ENCODE data around the gene FBLIM1. TPM values are rescaled to one million over a fixed set of nuclear protein-coding genes. Genes with fewer than 3 reads are reported as not detected.

The FBLIM1 gene
- total RNA-seq, 4 donors from 2014 or later = 50.3 to 502 (median 337) TPM

DNA sequence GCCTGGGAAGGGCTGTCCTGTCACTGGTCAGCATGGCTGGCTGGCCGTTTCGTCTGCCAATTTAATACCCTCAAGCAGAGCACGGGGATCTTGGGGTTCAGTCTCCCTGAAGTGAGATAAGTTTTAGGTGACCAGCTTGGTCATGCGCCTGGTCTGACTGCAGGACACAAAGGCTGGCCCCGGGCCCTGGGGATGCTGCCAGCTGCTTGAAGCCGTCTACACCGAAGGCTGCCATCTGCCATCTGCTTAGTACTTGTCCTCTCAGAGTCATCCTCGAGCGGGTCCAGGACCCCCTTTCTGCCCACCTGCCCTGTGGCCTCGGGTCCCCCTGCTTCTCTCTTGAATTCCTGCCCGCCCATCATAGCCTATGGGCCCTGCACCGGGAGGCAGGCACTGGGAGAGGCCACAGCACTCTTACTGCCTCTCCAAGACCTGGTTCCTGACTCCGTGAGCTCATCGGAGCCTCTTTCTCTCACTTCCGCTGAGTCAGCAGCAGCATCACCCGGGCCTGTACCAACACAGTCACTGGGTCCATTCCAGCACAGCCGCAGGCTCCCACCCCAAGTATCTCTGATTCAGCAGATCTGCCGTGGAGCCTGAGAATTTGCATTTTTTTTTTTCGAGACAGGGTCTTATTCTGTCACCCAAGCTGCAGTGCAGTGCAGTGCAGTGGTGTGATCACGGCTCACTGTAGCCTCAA is 7.0 kb downstream of the FBLIM1 start:
- TF ChIP-seq, protein P1, sequence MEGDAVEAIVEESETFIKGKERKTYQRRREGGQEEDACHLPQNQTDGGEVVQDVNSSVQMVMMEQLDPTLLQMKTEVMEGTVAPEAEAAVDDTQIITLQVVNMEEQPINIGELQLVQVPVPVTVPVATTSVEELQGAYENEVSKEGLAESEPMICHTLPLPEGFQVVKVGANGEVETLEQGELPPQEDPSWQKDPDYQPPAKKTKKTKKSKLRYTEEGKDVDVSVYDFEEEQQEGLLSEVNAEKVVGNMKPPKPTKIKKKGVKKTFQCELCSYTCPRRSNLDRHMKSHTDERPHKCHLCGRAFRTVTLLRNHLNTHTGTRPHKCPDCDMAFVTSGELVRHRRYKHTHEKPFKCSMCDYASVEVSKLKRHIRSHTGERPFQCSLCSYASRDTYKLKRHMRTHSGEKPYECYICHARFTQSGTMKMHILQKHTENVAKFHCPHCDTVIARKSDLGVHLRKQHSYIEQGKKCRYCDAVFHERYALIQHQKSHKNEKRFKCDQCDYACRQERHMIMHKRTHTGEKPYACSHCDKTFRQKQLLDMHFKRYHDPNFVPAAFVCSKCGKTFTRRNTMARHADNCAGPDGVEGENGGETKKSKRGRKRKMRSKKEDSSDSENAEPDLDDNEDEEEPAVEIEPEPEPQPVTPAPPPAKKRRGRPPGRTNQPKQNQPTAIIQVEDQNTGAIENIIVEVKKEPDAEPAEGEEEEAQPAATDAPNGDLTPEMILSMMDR (IDR thresholded peaks at IDR 0.05) = no peak
- TF ChIP-seq POLR2A (IDR thresholded peaks at IDR 0.05) = no peak
- no peak for DNase-seq
- Histone ChIP-seq H3K9me3 (no peaks in the 10 kb centered on the region), H3K36me3 (peaks cover 0 to 60% (median 0%) of the 10 kb centered on the region in 3 donors), H3K4me3 (no peak overlapping the region), H3K27me3 (no peaks in the 10 kb centered on the region), H3K27ac (peak overlapping the region in 1 of 4 donors; percentile 96), H3K4me1 (peaks cover 0 to 43% (median 3%) of the 10 kb centered on the region in 4 donors)

DNA sequence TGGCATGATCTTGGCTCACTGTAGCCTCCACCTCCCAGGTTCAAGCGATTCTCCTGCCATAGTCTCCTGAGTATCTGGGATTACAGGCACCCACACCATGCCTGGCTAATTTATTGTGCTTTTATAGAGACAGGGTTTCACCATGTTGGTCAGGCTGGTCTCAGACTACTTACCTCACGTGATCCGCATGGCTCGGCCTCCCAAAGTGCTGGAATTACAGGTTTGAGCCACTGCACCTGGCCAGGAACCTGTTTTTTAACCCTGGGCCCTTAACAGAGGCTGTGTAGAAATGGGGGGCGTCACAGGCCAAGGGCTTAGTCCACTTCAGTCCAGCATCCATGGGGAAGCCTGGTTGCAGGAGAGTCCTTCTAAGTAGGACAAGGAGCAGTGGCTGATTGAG is 9.3 kb downstream of the FBLIM1 start:
- no peak for DNase-seq
- H3K9me3 ChIP-seq = no peaks in the 10 kb centered on the region
- peaks cover 0 to 82% (median 0%) of the 10 kb centered on the region in 3 donors for H3K36me3 ChIP-seq
- H3K27ac ChIP-seq = no peak overlapping the region
- H3K4me3 ChIP-seq = no peak overlapping the region
- TF ChIP-seq, protein P1 (IDR thresholded peaks at IDR 0.05) = no peak
- TF ChIP-seq POLR2A (IDR thresholded peaks at IDR 0.05) = no peak
- H3K4me1 ChIP-seq = peaks cover 0 to 31% (median 3%) of the 10 kb centered on the region in 4 donors
- H3K27me3 ChIP-seq = no peaks in the 10 kb centered on the region

DNA sequence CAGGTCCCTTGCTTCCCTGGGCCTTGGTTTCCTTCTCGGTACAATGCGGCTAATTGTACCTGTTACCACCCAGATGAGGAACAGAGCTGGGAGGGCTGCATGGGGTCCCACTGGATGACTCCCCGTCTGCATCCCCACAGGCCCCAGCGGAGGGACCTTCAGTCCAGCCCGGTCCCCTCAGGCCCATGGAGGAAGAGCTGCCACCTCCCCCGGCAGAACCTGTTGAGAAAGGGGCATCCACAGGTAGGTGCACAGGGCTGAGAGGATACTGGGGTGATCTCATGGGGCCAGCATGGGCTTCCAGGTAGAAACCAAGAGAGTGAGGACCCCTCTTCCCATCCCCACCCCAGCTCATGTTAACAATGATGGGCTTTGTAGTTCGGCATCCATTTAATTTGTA is 9.8 kb downstream of the FBLIM1 start:
- DNase-seq = no peak
- H3K36me3 ChIP-seq = peaks cover 0 to 87% (median 0%) of the 10 kb centered on the region in 3 donors
- TF ChIP-seq, protein P1 (IDR thresholded peaks at IDR 0.05) = no peak
- no peak for TF ChIP-seq POLR2A (IDR thresholded peaks at IDR 0.05)
- H3K27me3 ChIP-seq = no peaks in the 10 kb centered on the region
- no peak overlapping the region for H3K27ac ChIP-seq
- no peaks in the 10 kb centered on the region for H3K9me3 ChIP-seq
- H3K4me3 ChIP-seq = no peak overlapping the region
- H3K4me1 ChIP-seq = peaks cover 0 to 27% (median 3%) of the 10 kb centered on the region in 4 donors

DNA sequence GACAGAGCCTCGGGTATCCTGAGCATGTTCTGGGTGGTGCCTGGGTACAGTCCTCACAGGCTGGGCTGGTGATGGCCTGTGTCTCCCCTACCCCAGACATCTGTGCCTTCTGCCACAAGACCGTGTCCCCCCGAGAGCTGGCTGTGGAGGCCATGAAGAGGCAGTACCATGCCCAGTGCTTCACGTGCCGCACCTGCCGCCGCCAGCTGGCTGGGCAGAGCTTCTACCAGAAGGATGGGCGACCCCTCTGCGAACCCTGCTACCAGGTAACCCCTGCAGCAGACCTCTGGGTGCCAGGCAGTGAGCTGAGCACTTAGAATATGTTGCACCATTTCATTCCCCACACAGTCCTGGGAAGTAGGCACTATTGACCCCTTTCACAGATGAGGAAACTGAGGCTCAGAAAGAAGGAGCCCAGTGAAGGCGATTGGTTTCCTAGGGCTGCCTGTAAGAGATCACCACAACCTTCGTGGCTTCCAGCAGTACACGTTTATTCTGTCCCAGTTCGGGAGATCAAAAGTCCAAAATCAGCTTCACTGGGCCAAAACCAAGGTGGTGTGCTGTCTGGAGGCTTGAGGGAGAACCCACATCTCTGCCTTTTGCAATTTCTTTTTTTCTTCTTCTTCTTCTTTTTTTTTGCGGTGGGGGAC is 11.8 kb downstream of the FBLIM1 start:
- no peak for TF ChIP-seq POLR2A (IDR thresholded peaks at IDR 0.05)
- peaks cover 0 to 93% (median 0%) of the 10 kb centered on the region in 3 donors for H3K36me3 ChIP-seq
- no peak overlapping the region for H3K4me3 ChIP-seq
- H3K4me1 ChIP-seq = peaks cover 0 to 9% (median 0%) of the 10 kb centered on the region in 4 donors
- H3K27ac ChIP-seq = no peak overlapping the region
- no peak for DNase-seq
- no peaks in the 10 kb centered on the region for H3K27me3 ChIP-seq
- no peaks in the 10 kb centered on the region for H3K9me3 ChIP-seq

DNA sequence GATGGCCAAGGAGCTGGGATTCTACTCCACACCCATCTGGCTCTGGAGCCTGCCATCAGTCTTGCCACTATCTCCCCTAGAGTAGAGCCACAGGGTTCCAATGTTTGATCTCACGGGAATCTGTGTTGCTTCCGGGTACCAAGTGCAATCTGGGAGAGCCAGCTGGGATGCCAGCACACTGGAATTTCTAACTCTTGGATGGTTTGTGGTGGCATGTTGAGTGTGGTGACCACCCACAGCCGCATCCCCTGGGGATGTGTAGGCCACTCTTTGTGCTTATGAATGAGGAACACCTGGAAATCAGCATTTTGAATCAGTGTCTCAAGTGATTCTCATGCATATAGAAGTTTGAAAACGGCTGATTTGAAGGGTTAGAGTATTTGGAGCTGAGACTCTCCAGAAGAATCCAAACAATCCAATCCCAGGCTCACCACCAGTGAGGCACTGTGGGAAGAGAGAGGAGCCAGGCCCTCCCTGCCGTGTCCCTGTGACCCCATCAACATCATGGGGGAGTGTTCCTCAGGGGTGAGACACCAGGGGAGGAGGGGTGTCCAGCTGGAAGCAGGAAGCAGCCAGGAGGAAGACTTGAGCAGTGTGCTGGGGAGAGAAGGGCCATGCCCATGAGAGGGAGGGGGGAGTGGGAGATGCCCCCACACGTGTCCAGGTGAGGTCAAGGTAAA is 13.4 kb downstream of the FBLIM1 start:
- Histone ChIP-seq H3K4me1 (no peaks in the 10 kb centered on the region), H3K4me3 (no peak overlapping the region), H3K27me3 (no peaks in the 10 kb centered on the region), H3K27ac (no peak overlapping the region), H3K36me3 (peaks cover 0 to 92% (median 0%) of the 10 kb centered on the region in 3 donors), H3K9me3 (no peaks in the 10 kb centered on the region)
- DNase-seq = no peak
- TF ChIP-seq, protein P1 (IDR thresholded peaks at IDR 0.05) = no peak
- TF ChIP-seq POLR2A (IDR thresholded peaks at IDR 0.05) = no peak

DNA sequence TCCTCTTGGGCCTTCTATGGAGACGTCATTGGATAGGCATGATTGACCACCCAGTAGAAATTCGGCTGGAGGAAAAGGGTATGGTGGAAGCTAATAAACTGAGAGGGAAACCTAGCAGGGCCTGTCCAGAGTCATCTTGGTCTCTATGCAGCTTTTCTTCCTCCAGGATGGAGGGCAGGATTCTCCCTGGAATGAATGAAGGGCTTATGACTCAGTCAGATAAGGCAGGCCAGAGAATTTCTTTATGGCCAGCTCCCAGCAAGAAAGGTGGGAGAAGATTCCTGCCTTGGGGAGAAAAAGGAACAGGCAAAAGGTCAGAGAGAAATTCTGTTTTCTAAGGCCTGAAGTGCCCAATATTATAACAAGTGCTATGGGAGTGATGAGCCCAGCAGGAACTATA is 17.1 kb downstream of the FBLIM1 start:
- no peak for DNase-seq
- no peak overlapping the region for H3K27ac ChIP-seq
- peaks cover 0 to 78% (median 0%) of the 10 kb centered on the region in 3 donors for H3K36me3 ChIP-seq
- no peak overlapping the region for H3K4me3 ChIP-seq
- no peaks in the 10 kb centered on the region for H3K27me3 ChIP-seq
- peaks cover 0 to 19% (median 2%) of the 10 kb centered on the region in 4 donors for H3K4me1 ChIP-seq
- TF ChIP-seq POLR2A (IDR thresholded peaks at IDR 0.05) = no peak
- TF ChIP-seq, protein P1 (IDR thresholded peaks at IDR 0.05) = no peak
- no peaks in the 10 kb centered on the region for H3K9me3 ChIP-seq

Measured in Peyer's patch (tissue), 4 donors.